ENCODE results near the gene TMEM60. TPM values are rescaled to one million over a fixed set of nuclear protein-coding genes. Genes with fewer than 3 reads are reported as not detected.

The TMEM60 gene
- total RNA-seq, 3 donors from 2014 or later = 13.1 to 19.6 (median 17.9) TPM

DNA sequence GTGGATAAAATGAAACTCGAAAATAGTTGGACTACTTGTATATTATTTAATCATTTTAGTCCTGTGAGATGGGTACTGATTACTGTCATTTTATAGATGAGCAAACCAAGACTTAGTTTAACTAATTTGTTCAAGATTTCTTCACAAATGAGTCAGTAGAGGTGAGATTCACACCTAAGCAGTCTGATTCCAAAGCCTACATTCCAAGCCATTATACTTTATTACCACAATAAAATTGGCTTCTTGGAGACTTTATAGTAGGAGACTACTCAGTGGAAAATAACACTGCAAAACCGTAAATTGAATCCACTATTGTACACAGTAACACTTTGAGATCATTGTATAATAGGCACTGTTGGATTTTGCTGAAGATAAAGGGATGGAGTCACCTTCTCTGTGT is 2.5 kb upstream of the TMEM60 start:
- TF ChIP-seq POLR2A (IDR thresholded peaks at IDR 0.05) = no peak
- TF ChIP-seq POLR2AphosphoS5 (IDR thresholded peaks at IDR 0.05) = no peak
- TF ChIP-seq, protein P1, sequence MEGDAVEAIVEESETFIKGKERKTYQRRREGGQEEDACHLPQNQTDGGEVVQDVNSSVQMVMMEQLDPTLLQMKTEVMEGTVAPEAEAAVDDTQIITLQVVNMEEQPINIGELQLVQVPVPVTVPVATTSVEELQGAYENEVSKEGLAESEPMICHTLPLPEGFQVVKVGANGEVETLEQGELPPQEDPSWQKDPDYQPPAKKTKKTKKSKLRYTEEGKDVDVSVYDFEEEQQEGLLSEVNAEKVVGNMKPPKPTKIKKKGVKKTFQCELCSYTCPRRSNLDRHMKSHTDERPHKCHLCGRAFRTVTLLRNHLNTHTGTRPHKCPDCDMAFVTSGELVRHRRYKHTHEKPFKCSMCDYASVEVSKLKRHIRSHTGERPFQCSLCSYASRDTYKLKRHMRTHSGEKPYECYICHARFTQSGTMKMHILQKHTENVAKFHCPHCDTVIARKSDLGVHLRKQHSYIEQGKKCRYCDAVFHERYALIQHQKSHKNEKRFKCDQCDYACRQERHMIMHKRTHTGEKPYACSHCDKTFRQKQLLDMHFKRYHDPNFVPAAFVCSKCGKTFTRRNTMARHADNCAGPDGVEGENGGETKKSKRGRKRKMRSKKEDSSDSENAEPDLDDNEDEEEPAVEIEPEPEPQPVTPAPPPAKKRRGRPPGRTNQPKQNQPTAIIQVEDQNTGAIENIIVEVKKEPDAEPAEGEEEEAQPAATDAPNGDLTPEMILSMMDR (IDR thresholded peaks at IDR 0.05) = no peak
- Histone ChIP-seq H3K9me3 (peaks cover 0 to under 1% of the 10 kb centered on the region in 2 donors), H3K4me3 (no peak overlapping the region), H3K27ac (no peak overlapping the region), H3K27me3 (no peaks in the 10 kb centered on the region), H3K4me1 (peaks cover 0 to 6% of the 10 kb centered on the region in 2 donors), H3K36me3 (no peaks in the 10 kb centered on the region)
- intact Hi-C loops (cut with DNase I; ENCODE audit: low total_unique reads) = no loop called here
- no peak for DNase-seq (ENCODE audit: low spot score in 2 of 2)

DNA sequence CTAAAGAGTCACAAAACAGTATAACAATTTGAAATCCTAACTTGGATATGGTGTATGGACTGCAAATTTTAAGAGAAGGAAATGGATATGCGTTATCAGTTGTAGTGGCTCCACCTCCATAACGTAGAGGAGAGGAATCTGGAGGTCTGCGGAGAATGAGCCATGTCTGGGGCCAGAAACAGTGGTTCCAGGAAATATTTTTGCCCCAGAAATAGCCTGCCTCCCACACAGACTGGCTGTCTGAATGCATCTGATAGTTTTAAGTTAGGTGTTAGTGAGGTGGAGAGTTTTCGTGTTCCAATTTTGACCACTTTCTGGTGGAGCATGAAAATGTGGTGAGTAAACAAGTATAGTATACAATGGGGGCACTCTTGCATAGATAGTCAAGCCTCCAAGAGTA is 1.9 kb upstream of the TMEM60 start:
- intact Hi-C loops (cut with DNase I; ENCODE audit: low total_unique reads) = no loop called here
- no peaks in the 10 kb centered on the region for H3K27me3 ChIP-seq
- no peak overlapping the region for H3K27ac ChIP-seq
- no peak for TF ChIP-seq POLR2AphosphoS5 (IDR thresholded peaks at IDR 0.05)
- TF ChIP-seq POLR2A (IDR thresholded peaks at IDR 0.05) = no peak
- TF ChIP-seq, protein P1 (IDR thresholded peaks at IDR 0.05) = no peak
- H3K4me1 ChIP-seq = peaks cover 0 to 6% of the 10 kb centered on the region in 2 donors
- no peaks in the 10 kb centered on the region for H3K9me3 ChIP-seq
- H3K36me3 ChIP-seq = no peaks in the 10 kb centered on the region
- H3K4me3 ChIP-seq = peak overlapping the region in 1 of 3 donors; percentile 90
- DNase-seq (ENCODE audit: low spot score in 2 of 2) = no peak

DNA sequence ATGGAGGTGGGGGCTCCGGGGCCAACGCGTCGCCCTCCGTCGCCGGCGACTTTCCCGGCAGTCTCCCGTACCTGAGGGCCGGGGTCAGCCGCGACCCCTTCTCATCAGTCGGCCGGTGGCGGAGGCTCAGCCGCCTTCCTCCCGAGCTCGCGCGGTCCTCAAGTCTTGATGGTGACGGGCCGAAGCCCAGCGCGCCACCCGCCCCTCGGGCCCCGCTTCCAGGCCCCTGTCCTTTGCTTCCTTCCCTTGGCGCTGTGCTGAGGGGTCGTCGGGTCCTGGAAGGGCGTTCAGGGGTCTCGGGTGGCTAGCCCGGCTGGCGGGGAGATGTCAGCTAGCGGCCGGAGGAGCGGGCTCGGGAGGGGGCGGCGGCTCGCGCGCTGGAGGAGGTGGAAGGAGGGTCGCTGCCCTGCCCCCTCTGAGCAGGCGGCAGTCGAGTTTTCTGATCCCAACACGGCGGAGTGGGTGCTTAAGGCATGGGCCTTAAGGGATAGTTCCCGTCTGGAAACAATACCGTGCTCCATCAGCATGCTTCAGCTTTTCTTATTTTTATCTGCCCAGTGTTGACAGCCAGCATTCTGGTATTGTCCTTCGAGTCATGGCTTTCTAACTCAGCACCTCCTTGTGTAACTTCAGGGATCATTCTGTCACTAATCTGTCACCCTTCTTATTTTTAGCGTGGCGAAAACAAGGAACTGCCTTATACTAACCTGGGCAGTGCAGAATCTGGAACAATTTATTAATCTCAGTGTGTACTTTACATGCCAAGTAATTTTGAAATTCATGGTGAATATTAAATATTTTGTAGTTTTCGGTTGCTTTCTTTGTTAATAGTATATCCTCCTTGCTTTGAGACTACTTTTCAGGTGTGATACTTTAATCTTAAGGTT is 1.1 kb upstream of the TMEM60 start:
- TF ChIP-seq POLR2AphosphoS5 (IDR thresholded peaks at IDR 0.05) = no peak
- no peak for TF ChIP-seq POLR2A (IDR thresholded peaks at IDR 0.05)
- TF ChIP-seq, protein P1 (IDR thresholded peaks at IDR 0.05) = no peak
- peak in 1 of 2 donors; percentile 55 for DNase-seq (ENCODE audit: low spot score in 2 of 2)

DNA sequence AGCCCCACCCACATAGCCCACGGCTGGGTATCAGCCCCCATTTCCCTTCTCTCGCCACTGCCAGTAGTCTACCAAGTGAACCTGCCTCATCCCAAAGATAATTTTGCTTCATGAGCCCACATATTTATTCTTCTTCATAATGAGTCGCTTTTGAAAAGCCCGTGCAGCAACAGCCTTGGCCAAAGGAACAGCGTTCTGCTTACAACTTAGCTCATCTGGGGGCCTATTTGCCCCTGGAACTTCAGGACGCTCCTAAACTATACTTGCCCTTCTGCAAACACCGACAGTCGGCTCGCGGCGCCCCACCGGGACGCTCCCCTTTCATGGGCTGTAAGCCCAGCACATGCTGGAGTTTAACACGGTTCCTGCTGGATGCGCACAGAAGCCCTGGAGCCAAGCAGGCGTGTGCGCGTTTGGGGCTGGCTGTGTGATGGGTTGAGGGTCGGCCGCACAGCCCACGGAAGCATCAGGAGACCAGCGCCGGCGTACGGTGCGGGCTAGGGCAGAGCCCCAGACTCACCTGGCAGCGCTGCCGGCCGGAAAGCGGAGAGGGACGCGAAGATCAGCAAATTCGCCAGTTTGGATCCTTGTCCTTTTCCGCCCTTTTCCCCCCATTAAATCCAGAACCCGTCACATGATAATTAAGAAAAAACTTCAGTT is 370 bp downstream of the TMEM60 start:
- intact Hi-C loops (cut with DNase I; ENCODE audit: low total_unique reads) = no loop called here
- Histone ChIP-seq H3K4me1 (peaks cover 0 to 6% of the 10 kb centered on the region in 2 donors), H3K36me3 (no peaks in the 10 kb centered on the region), H3K9me3 (no peaks in the 10 kb centered on the region), H3K27ac (peak overlapping the region; percentile 84 to 93), H3K27me3 (no peaks in the 10 kb centered on the region), H3K4me3 (peak overlapping the region; percentile 76 to 90 (median 79))
- DNase-seq (ENCODE audit: low spot score in 2 of 2) = no peak
- TF ChIP-seq POLR2A (IDR thresholded peaks at IDR 0.05) (no peak), POLR2AphosphoS5 (IDR thresholded peaks at IDR 0.05) (peak in 1 of 3 donors; percentile 10)
- TF ChIP-seq, protein P1 (IDR thresholded peaks at IDR 0.05) = no peak

More for the DNA sequence above, 1.1 kb upstream of the TMEM60 start:
- H3K9me3 ChIP-seq = no peaks in the 10 kb centered on the region
- H3K36me3 ChIP-seq = no peaks in the 10 kb centered on the region
- H3K27me3 ChIP-seq = no peaks in the 10 kb centered on the region
- H3K27ac ChIP-seq = peak overlapping the region; percentile 84 to 93
- intact Hi-C loops (cut with DNase I; ENCODE audit: low total_unique reads) = no loop called here
- peaks cover 0 to 6% of the 10 kb centered on the region in 2 donors for H3K4me1 ChIP-seq
- H3K4me3 ChIP-seq = peak overlapping the region; percentile 76 to 90 (median 79)

DNA sequence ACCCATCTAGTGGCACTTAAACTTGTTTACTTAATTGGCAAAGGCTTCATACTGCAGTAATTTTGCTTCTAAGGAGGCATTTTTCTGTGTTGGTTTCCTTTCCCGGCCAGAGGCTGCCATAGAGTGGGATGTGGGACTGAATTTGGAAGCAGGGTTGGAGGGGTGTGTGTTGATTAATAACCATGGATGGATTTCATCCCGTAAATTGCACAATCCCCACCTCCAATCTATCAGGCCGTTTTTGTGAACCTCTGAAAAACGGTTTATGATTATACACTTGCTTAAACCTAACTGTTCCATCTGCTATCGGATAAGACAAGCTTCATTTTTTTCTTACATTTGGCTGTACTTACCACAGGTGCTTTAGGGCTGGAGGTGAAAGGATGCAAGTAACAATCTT is 1.3 kb downstream of the TMEM60 start:
- Histone ChIP-seq H3K4me3 (peak overlapping the region; percentile 76 to 90 (median 79)), H3K27me3 (no peaks in the 10 kb centered on the region), H3K9me3 (no peaks in the 10 kb centered on the region), H3K4me1 (peaks cover 0 to 6% of the 10 kb centered on the region in 2 donors), H3K27ac (no peak overlapping the region), H3K36me3 (no peaks in the 10 kb centered on the region)
- no peak for DNase-seq (ENCODE audit: low spot score in 2 of 2)
- intact Hi-C loops (cut with DNase I; ENCODE audit: low total_unique reads) = no loop called here
- TF ChIP-seq POLR2A (IDR thresholded peaks at IDR 0.05) = no peak
